Panc1 (cell line): ENCODE results near the gene PER2. TPM values are rescaled to one million over a fixed set of nuclear protein-coding genes. Genes with fewer than 3 reads are reported as not detected.

Experiments used
- ATAC-seq: fragments of 200-7000 bp; cut with Tn5 transposase; 2 replicates; pipeline ENCODE4 v1.9.1; 2020; ENCODE audit warnings: mild to moderate bottlenecking, moderate library complexity
- BruUV-seq: library from RNA; stranded (reverse); fragments of 400-500 nt; replicated peaks from 2 replicates; lab custom pipeline; 2021; lab: Mats Ljungman, UMichigan
- CTCF ChIA-PET: fragments of 300-600 bp; sonication (Branson Sonifier 250); formaldehyde crosslinking; loops from one replicate; lab custom pipeline; 2022; ENCODE audit warnings: antibody characterized with exemption; lab: Charles Lee
- POLR2A ChIA-PET: fragments of 300-600 bp; sonication (Branson Sonifier 250); formaldehyde crosslinking; loops from one replicate; lab custom pipeline; 2022; ENCODE audit warnings: antibody characterized with exemption; lab: Charles Lee
- DNase-seq: peaks from one replicate; pipeline ENCODE4 v3.0.0-alpha.2; 2010; ENCODE audit warnings: low read depth, low spot score
- H3K27ac ChIP-seq: 2 replicates; pipeline ENCODE4 v1.5.1; 2011; ENCODE audit warnings: mild to moderate bottlenecking, low read length, inconsistent platforms
- H3K27me3 ChIP-seq: fragments of 200-500 bp; sonication (Bioruptor generic); 2 replicates; pipeline ENCODE4 v1.6.0; 2014; ENCODE audit warnings: low read length, inconsistent platforms; ENCODE audit not compliant: control insufficient read depth, insufficient read depth
- H3K36me3 ChIP-seq: fragments of 200-500 bp; sonication (Bioruptor generic); 2 replicates; pipeline ENCODE4 v1.5.1; 2014; ENCODE audit warnings: inconsistent platforms, mild to moderate bottlenecking, low read length, moderate library complexity; ENCODE audit not compliant: control insufficient read depth, insufficient read depth
- H3K4me1 ChIP-seq: 2 replicates; pipeline ENCODE4 v1.5.1; 2011; ENCODE audit warnings: inconsistent platforms, mild to moderate bottlenecking, low read length, moderate library complexity; ENCODE audit not compliant: control insufficient read depth, insufficient read depth
- H3K4me3 ChIP-seq, 2 experiments: 2 replicates each; pipeline ENCODE4 v1.5.1; 2011 to 2012; ENCODE audit warnings: low read depth in 2 of 2, low read length in 2 of 2, mild to moderate bottlenecking in 2 of 2, inconsistent platforms in 1 of 2, moderate library complexity in 1 of 2
- H3K9me3 ChIP-seq: fragments of 200-500 bp; sonication (Bioruptor generic); 2 replicates; pipeline ENCODE4 v1.5.1; 2014; ENCODE audit warnings: low read depth, mild to moderate bottlenecking, inconsistent platforms, low read length, moderate library complexity; ENCODE audit not compliant: control insufficient read depth, insufficient read depth
- CTCF ChIP-seq: fragments of 450-650 bp; IDR thresholded peaks from 2 replicates; pipeline ENCODE4 v1.5.1; 2017; ENCODE audit warnings: mild to moderate bottlenecking
- POLR2AphosphoS5 ChIP-seq: IDR thresholded peaks from 2 replicates; pipeline ENCODE4 v1.6.1; 2012; ENCODE audit warnings: mild to moderate bottlenecking, low read depth, low read length, moderate library complexity
- REST ChIP-seq, 2 experiments: IDR thresholded peaks; 2 replicates each; pipeline ENCODE4 v1.6.1; 2011 to 2012; ENCODE audit warnings: low read depth in 2 of 2, control low read depth in 1 of 2, low read length in 1 of 2, mild to moderate bottlenecking in 1 of 2, moderate library complexity in 1 of 2; ENCODE audit not compliant: insufficient read depth in 1 of 2
- SIN3A ChIP-seq: IDR thresholded peaks from 2 replicates; pipeline ENCODE4 v1.6.1; 2012; ENCODE audit warnings: low read depth, mild to moderate bottlenecking, low read length, moderate library complexity, borderline replicate concordance; ENCODE audit not compliant: insufficient read depth
- TCF7L2 ChIP-seq: IDR thresholded peaks from 2 replicates; pipeline ENCODE4 v1.6.1; 2011; ENCODE audit warnings: mild to moderate bottlenecking, low read depth, low read length, inconsistent platforms
- in situ Hi-C: cut with HindIII; loops from 2 replicates; pipeline ENCODE4 v1.10.0; 2016; ENCODE audit warnings: low sequenced_read_pairs, low pct_unique_long_range_greater_than_20kb
- intact Hi-C: fragments of 100-400 bp; cut with micrococcal nuclease; formaldehyde crosslinking; loops from one replicate; pipeline ENCODE4 v1.10.0; 2022; ENCODE audit not compliant: unreplicated experiment
- total RNA-seq: library from RNA; stranded (reverse); gene quantifications from one replicate; pipeline ENCODE4 v1.2.1, GENCODE V29; 2021; ENCODE audit not compliant: unreplicated experiment

PER2 gene
- total RNA-seq, 1 experiment from 2014 or later = 9.9 TPM

- ATAC-seq (peak; percentile 85), DNase-seq (peak; percentile 13)
- peak overlapping the region; percentile 77 to 90 for H3K4me3 ChIP-seq
- intact Hi-C loops = no loop called here
- in situ Hi-C loops = no loop called here
- H3K36me3 ChIP-seq = no peaks in the 10 kb centered on the region
- no peaks in the 10 kb centered on the region for H3K27me3 ChIP-seq
- H3K9me3 ChIP-seq = no peaks in the 10 kb centered on the region
- TF ChIP-seq REST (IDR thresholded peaks at IDR 0.05; ENCODE audit: insufficient read depth in 1 of 2, low read depth in 2 of 2, low read length in 1 of 2) (peak in 1 of 2 experiments; percentile 22; a peak in 1 of 4 replicates), TCF7L2 (peak; percentile 90), POLR2AphosphoS5 (no peak), SIN3A (no peak), CTCF (no peak)
- H3K4me1 ChIP-seq = peaks cover 3% of the 10 kb centered on the region; the same call in 1 of the 2 replicates
- CTCF ChIA-PET = no interaction called here
- POLR2A ChIA-PET = interaction anchor here (0.5 to 0.6 kb wide), 3 partner anchors 79 to 158 kb away, joined by 3 to 8 read pairs (median 3); no protein-coding TSS in a partner anchor
- H3K27ac ChIP-seq = peak overlapping the region; percentile 87
- no TSS peak for BruUV-seq
These were observed 57.1 kb downstream of the PER2 start for GRCh38 chr2:238231251-238231793.

GRCh38 chr2:238230699-238231098 lies 57.7 kb downstream of the PER2 start:
- peaks cover 3% of the 10 kb centered on the region; the same call in 1 of the 2 replicates for H3K4me1 ChIP-seq
- BruUV-seq = TSS peak; percentile 75
- in situ Hi-C loops (no loop called here), intact Hi-C loops (no loop called here)
- CTCF ChIA-PET = no interaction called here
- no peaks in the 10 kb centered on the region for H3K27me3 ChIP-seq
- peak overlapping the region; percentile 87 for H3K27ac ChIP-seq
- H3K9me3 ChIP-seq = no peaks in the 10 kb centered on the region
- POLR2A ChIA-PET = no interaction called here
- TF ChIP-seq CTCF (no peak), REST (IDR thresholded peaks at IDR 0.05; ENCODE audit: insufficient read depth in 1 of 2, low read depth in 2 of 2, low read length in 1 of 2) (no peak), TCF7L2 (no peak), POLR2AphosphoS5 (no peak), SIN3A (no peak)
- DNase-seq = no peak
- peak overlapping the region; percentile 77 to 90 for H3K4me3 ChIP-seq
- H3K36me3 ChIP-seq = no peaks in the 10 kb centered on the region
- ATAC-seq = no peak
